Activated CD8-positive, alpha-beta memory T cell treated with anti-CD3 and anti-CD28 coated beads, Interleukin-2, amount 50 U/mL, for 1 hour (primary cell): Measurements from ENCODE around the gene TBC1D19.

Source experiments
- DNase-seq: peaks from one replicate; pipeline ENCODE4 v3.0.0-alpha.2; 2020; ENCODE audit errors: extremely low read depth

TBC1D19 gene

GRCh38 chr4:26782168-26782829 lies 198.4 kb downstream of the TBC1D19 start:
- no peak for DNase-seq

GRCh38 chr4:26782830-26783202 lies 198.9 kb downstream of the TBC1D19 start:
- no peak for DNase-seq

GRCh38 chr4:26784207-26784865 lies 200.5 kb downstream of the TBC1D19 start:
- DNase-seq = no peak

- DNase-seq = no peak
These were observed 201.4 kb downstream of the TBC1D19 start for GRCh38 chr4:26785312-26785711.

GRCh38 chr4:26785810-26786209 lies 201.9 kb downstream of the TBC1D19 start:
- DNase-seq = no peak

GRCh38 chr4:26786916-26787315 lies 203.0 kb downstream of the TBC1D19 start:
- no peak for DNase-seq

- DNase-seq = peak; percentile 10
These were observed 203.8 kb downstream of the TBC1D19 start for GRCh38 chr4:26787461-26788340.

GRCh38 chr4:26788341-26788733 lies 204.5 kb downstream of the TBC1D19 start:
- no peak for DNase-seq

- DNase-seq = no peak
These were observed 205.3 kb downstream of the TBC1D19 start for GRCh38 chr4:26789208-26789607.

GRCh38 chr4:26791346-26791745 lies 207.5 kb downstream of the TBC1D19 start:
- no peak for DNase-seq

- no peak for DNase-seq
These were observed 208.8 kb downstream of the TBC1D19 start for GRCh38 chr4:26792639-26793038.

GRCh38 chr4:26793735-26794134 lies 209.9 kb downstream of the TBC1D19 start:
- no peak for DNase-seq

GRCh38 chr4:26796081-26796480 lies 212.2 kb downstream of the TBC1D19 start:
- no peak for DNase-seq

GRCh38 chr4:26802790-26803189 lies 218.9 kb downstream of the TBC1D19 start:
- DNase-seq = no peak

GRCh38 chr4:26803211-26803861 lies 219.5 kb downstream of the TBC1D19 start:
- DNase-seq = no peak

GRCh38 chr4:26804451-26804850 lies 220.6 kb downstream of the TBC1D19 start:
- DNase-seq = no peak

- DNase-seq = no peak
These were observed 221.0 kb downstream of the TBC1D19 start for GRCh38 chr4:26804925-26805324.
